Neural cell (in vitro differentiated cells): Measurements from ENCODE around the gene AP3B1. TPM values are rescaled to one million over a fixed set of nuclear protein-coding genes. Genes with fewer than 3 reads are reported as not detected.

Experiments used
- H2AFZ ChIP-seq: fragments of 200-600, 300-800 bp; sonication (generic), shearing (Covaris generic); 2 replicates; pipeline ENCODE4 v1.6.0; 2014; ENCODE audit warnings: low read depth, mild to moderate bottlenecking, antibody characterized with exemption, low read length, moderate library complexity
- H3F3A ChIP-seq: fragments of 200-600 bp; shearing (Covaris generic); 2 replicates; pipeline ENCODE4 v1.6.1; 2016; ENCODE audit warnings: mild to moderate bottlenecking, moderate library complexity, mixed read lengths, antibody characterized with exemption, low read length; ENCODE audit not compliant: insufficient read depth, poor library complexity, severe bottlenecking
- H3K27ac ChIP-seq: fragments of 200-600, 300-800 bp; sonication (generic), shearing (Covaris generic); 2 replicates; pipeline ENCODE4 v1.5.1; 2014; ENCODE audit warnings: mild to moderate bottlenecking, low read length, moderate library complexity
- H3K27me3 ChIP-seq: fragments of 300-800, 200-600 bp; sonication (generic), shearing (Covaris generic); 2 replicates; pipeline ENCODE4 v1.6.0; 2014; ENCODE audit warnings: mild to moderate bottlenecking, low read depth, low read length, moderate library complexity; ENCODE audit not compliant: insufficient read depth
- H3K36me3 ChIP-seq: fragments of 300-800, 200-600 bp; sonication (generic), shearing (Covaris generic); 2 replicates; pipeline ENCODE4 v1.5.1; 2014; ENCODE audit warnings: mild to moderate bottlenecking, antibody characterized with exemption, low read length, moderate library complexity; ENCODE audit not compliant: insufficient read depth
- H3K4me2 ChIP-seq: fragments of 300-800, 200-600 bp; sonication (generic), shearing (Covaris generic); 2 replicates; pipeline ENCODE4 v1.6.0; 2014; ENCODE audit warnings: mild to moderate bottlenecking, low read length
- H3K4me3 ChIP-seq: fragments of 300-800, 200-600 bp; sonication (generic), shearing (Covaris generic); 2 replicates; pipeline ENCODE4 v1.5.1; 2014; ENCODE audit warnings: mild to moderate bottlenecking, low read length, moderate library complexity
- H3K79me2 ChIP-seq: fragments of 200-600 bp; shearing (Covaris generic); replicated peaks from 2 replicates; pipeline ENCODE4 v1.6.0; 2014; ENCODE audit warnings: mild to moderate bottlenecking, low read length, moderate library complexity; ENCODE audit not compliant: insufficient read depth
- H3K9ac ChIP-seq: fragments of 300-800, 200-600 bp; sonication (generic), shearing (Covaris generic); 2 replicates; pipeline ENCODE4 v1.6.1; 2016; ENCODE audit warnings: mild to moderate bottlenecking, low read length, mixed read lengths
- H3K9me2 ChIP-seq: fragments of 200-600 bp; shearing (Covaris generic); 2 replicates; pipeline ENCODE4 v1.6.1; 2016; ENCODE audit warnings: mild to moderate bottlenecking, low read length, mixed read lengths; ENCODE audit not compliant: insufficient read depth
- H3K9me3 ChIP-seq: fragments of 200-600, 300-800 bp; sonication (generic), shearing (Covaris generic); 2 replicates; pipeline ENCODE4 v1.6.1; 2016; ENCODE audit warnings: mild to moderate bottlenecking, mixed run types, low read length, moderate library complexity, mixed read lengths
- H4K20me1 ChIP-seq: fragments of 200-600 bp; shearing (Covaris generic); 2 replicates; pipeline ENCODE4 v1.6.1; 2016; ENCODE audit warnings: mild to moderate bottlenecking, mixed run types; ENCODE audit not compliant: insufficient read depth
- EP300 ChIP-seq: fragments of 450-650 bp; conservative IDR thresholded peaks from 2 replicates; pipeline ENCODE4 v1.6.1; 2014; ENCODE audit warnings: antibody characterized with exemption, mild to moderate bottlenecking, moderate library complexity; ENCODE audit not compliant: poor library complexity, severe bottlenecking
- EZH2 ChIP-seq: fragments of 200-600, 300-800 bp; shearing (Covaris generic), sonication (generic); IDR thresholded peaks from 2 replicates; pipeline ENCODE4 v1.6.1; 2014; ENCODE audit warnings: antibody characterized with exemption, low read length, borderline replicate concordance, mild to moderate bottlenecking; ENCODE audit not compliant: insufficient read depth, poor library complexity, severe bottlenecking
- MXI1 ChIP-seq: fragments of 450-650 bp; conservative IDR thresholded peaks from 2 replicates; pipeline ENCODE4 v1.6.1; 2014; ENCODE audit warnings: antibody characterized with exemption, mild to moderate bottlenecking; ENCODE audit not compliant: poor library complexity, severe bottlenecking
- POLR2AphosphoS5 ChIP-seq: IDR thresholded peaks from 2 replicates; pipeline ENCODE4 v1.6.1; 2012
- RAD21 ChIP-seq: fragments of 450-650 bp; conservative IDR thresholded peaks from 2 replicates; pipeline ENCODE4 v1.6.1; 2014; ENCODE audit warnings: antibody characterized with exemption, mild to moderate bottlenecking, moderate library complexity
- SMC3 ChIP-seq: fragments of 450-650 bp; conservative IDR thresholded peaks from 2 replicates; pipeline ENCODE4 v1.6.1; 2014; ENCODE audit warnings: antibody characterized with exemption, mild to moderate bottlenecking, moderate library complexity; ENCODE audit not compliant: poor library complexity
- TAF1 ChIP-seq: IDR thresholded peaks from 2 replicates; pipeline ENCODE4 v1.6.1; 2012; ENCODE audit warnings: low read depth
- polyA plus RNA-seq: library from polyadenylated mRNA; depleted of rRNA; stranded (reverse); fragments of >200 nt; gene quantifications from 2 replicates; pipeline ENCODE4 v1.2.3, GENCODE V29; 2014
- TF ChIP-seq, protein P1 (sequence below): IDR thresholded peaks from 2 replicates; pipeline ENCODE4 v1.6.1; 2012; ENCODE audit warnings: borderline replicate concordance
- TF ChIP-seq, protein P2 (sequence below): fragments of 450-650 bp; IDR thresholded peaks from 2 replicates; pipeline ENCODE4 v1.5.1; 2014; ENCODE audit warnings: antibody characterized with exemption, mild to moderate bottlenecking, moderate library complexity; ENCODE audit not compliant: poor library complexity, severe bottlenecking

Gene AP3B1
- polyA plus RNA-seq, 1 donor from 2014 or later, result 8.5 TPM

DNA sequence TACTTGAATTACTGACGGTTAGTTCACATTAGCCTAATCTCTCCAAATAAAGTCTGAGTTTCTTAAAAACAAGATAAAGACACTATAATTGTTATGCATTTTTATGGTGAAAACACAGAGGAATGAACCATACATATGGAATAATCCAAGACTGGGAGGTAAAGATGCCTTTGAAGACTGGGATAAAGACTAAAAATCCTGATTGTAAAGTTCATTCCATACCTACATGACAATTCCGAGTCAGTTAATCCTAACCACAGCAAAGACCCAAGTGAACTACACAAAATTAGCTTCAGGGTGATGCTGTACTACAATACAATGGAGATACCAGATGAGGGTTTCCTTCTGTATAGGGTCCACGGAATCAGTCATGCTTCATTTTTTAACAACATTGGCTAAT is 6.3 kb downstream of the AP3B1 start:
- Histone ChIP-seq H3K9me2 (no peaks in the 10 kb centered on the region), H3K36me3 (no peaks in the 10 kb centered on the region), H3K4me3 (no peak overlapping the region), H3K27ac (no peak overlapping the region), H3K9ac (no peak overlapping the region), H3K9me3 (no peaks in the 10 kb centered on the region), H3K79me2 (peaks cover 32% of the 10 kb centered on the region), H3K27me3 (no peaks in the 10 kb centered on the region), H3K4me2 (no peak overlapping the region), H2AFZ (no peak overlapping the region), H4K20me1 (no peaks in the 10 kb centered on the region), H3F3A (no peaks in the 10 kb centered on the region)
- TF ChIP-seq TAF1 (no peak), RAD21 (no peak), EZH2 (no peak), SMC3 (no peak), MXI1 (no peak), EP300 (no peak), POLR2AphosphoS5 (no peak)
- TF ChIP-seq, protein P1, sequence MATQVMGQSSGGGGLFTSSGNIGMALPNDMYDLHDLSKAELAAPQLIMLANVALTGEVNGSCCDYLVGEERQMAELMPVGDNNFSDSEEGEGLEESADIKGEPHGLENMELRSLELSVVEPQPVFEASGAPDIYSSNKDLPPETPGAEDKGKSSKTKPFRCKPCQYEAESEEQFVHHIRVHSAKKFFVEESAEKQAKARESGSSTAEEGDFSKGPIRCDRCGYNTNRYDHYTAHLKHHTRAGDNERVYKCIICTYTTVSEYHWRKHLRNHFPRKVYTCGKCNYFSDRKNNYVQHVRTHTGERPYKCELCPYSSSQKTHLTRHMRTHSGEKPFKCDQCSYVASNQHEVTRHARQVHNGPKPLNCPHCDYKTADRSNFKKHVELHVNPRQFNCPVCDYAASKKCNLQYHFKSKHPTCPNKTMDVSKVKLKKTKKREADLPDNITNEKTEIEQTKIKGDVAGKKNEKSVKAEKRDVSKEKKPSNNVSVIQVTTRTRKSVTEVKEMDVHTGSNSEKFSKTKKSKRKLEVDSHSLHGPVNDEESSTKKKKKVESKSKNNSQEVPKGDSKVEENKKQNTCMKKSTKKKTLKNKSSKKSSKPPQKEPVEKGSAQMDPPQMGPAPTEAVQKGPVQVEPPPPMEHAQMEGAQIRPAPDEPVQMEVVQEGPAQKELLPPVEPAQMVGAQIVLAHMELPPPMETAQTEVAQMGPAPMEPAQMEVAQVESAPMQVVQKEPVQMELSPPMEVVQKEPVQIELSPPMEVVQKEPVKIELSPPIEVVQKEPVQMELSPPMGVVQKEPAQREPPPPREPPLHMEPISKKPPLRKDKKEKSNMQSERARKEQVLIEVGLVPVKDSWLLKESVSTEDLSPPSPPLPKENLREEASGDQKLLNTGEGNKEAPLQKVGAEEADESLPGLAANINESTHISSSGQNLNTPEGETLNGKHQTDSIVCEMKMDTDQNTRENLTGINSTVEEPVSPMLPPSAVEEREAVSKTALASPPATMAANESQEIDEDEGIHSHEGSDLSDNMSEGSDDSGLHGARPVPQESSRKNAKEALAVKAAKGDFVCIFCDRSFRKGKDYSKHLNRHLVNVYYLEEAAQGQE, result no peak
- TF ChIP-seq, protein P2, sequence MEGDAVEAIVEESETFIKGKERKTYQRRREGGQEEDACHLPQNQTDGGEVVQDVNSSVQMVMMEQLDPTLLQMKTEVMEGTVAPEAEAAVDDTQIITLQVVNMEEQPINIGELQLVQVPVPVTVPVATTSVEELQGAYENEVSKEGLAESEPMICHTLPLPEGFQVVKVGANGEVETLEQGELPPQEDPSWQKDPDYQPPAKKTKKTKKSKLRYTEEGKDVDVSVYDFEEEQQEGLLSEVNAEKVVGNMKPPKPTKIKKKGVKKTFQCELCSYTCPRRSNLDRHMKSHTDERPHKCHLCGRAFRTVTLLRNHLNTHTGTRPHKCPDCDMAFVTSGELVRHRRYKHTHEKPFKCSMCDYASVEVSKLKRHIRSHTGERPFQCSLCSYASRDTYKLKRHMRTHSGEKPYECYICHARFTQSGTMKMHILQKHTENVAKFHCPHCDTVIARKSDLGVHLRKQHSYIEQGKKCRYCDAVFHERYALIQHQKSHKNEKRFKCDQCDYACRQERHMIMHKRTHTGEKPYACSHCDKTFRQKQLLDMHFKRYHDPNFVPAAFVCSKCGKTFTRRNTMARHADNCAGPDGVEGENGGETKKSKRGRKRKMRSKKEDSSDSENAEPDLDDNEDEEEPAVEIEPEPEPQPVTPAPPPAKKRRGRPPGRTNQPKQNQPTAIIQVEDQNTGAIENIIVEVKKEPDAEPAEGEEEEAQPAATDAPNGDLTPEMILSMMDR, result no peak

DNA sequence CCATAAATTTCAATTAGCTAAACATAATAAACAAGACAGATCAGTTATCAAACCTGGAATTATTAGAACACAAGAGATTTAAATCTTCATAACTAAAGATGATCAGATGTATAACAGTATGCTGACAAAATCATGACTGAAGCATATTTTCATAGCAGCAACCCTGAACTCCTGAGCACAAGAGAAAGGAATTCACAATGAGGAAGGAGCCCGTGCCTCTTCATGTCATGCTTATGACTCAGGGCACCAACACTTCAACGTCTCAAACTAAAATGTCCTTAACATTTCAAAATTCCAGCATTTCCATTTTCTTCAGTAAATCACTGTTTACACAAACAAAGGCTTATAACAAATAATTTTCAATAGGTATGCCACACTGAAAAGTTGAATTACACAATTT is 6.7 kb downstream of the AP3B1 start:
- no peak overlapping the region for H2AFZ ChIP-seq
- H3K36me3 ChIP-seq, result no peaks in the 10 kb centered on the region
- no peak overlapping the region for H3K4me2 ChIP-seq
- H3F3A ChIP-seq, result no peaks in the 10 kb centered on the region
- H3K79me2 ChIP-seq, result peaks cover 31% of the 10 kb centered on the region
- H3K9me2 ChIP-seq, result no peaks in the 10 kb centered on the region
- H3K4me3 ChIP-seq, result no peak overlapping the region
- no peak for TF ChIP-seq RAD21
- no peak for TF ChIP-seq POLR2AphosphoS5
- no peak for TF ChIP-seq TAF1
- no peak for TF ChIP-seq MXI1
- TF ChIP-seq EZH2, result no peak
- no peak for TF ChIP-seq SMC3
- TF ChIP-seq, protein P1, result no peak
- no peak overlapping the region for H3K9ac ChIP-seq
- no peaks in the 10 kb centered on the region for H4K20me1 ChIP-seq
- H3K27ac ChIP-seq, result no peak overlapping the region
- H3K9me3 ChIP-seq, result no peaks in the 10 kb centered on the region
- no peaks in the 10 kb centered on the region for H3K27me3 ChIP-seq
